ENCODE results near the gene FMN1.

DNA sequence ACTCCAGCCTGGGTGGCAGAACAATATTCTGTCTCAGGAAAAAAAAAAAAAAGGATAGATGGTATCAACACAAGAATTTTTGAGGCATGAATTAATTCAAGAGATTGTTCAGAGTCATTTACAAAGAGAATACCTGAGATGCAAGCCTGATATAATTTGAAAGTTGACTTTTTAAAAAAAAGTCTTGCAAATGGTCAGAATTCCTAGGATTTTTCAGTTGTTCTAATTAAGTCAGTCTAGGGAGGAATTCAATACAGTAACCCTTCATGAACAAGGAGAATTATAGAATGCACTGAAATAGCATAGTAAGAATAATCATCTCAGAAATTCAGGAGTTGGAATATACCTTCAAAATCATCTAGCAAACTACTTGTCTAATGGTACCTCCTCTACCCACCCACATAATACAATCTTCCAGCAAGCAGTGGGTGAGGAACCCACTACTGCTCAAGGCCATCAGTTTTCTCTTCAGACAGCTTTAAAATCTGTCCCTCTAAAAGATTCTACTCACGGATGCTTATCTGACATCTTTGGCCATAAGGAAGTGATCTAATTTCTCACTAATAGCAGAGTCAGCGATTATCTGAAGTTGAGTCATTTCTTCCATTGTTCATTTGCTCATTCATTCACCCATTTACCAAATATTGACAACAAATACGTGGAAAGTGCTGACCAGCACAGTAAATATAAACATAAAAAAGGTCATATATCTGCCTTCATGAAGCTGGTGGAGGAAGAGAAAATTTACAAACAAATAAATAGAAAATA lies 317.1 kb downstream of the FMN1 start:
- no peak for TF ChIP-seq SP1 (IDR thresholded peaks at IDR 0.05; ENCODE audit: low read depth, low read length)
- no peak for TF ChIP-seq POLR2AphosphoS5 (IDR thresholded peaks at IDR 0.05; ENCODE audit: low read length)
- TF ChIP-seq, protein P1, sequence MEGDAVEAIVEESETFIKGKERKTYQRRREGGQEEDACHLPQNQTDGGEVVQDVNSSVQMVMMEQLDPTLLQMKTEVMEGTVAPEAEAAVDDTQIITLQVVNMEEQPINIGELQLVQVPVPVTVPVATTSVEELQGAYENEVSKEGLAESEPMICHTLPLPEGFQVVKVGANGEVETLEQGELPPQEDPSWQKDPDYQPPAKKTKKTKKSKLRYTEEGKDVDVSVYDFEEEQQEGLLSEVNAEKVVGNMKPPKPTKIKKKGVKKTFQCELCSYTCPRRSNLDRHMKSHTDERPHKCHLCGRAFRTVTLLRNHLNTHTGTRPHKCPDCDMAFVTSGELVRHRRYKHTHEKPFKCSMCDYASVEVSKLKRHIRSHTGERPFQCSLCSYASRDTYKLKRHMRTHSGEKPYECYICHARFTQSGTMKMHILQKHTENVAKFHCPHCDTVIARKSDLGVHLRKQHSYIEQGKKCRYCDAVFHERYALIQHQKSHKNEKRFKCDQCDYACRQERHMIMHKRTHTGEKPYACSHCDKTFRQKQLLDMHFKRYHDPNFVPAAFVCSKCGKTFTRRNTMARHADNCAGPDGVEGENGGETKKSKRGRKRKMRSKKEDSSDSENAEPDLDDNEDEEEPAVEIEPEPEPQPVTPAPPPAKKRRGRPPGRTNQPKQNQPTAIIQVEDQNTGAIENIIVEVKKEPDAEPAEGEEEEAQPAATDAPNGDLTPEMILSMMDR (IDR thresholded peaks at IDR 0.05 in 2 of 3, conservative IDR thresholded peaks at IDR 0.05 in 1 of 3; ENCODE audit: control insufficient read depth in 2 of 3, extremely low read depth in 1 of 3, insufficient read depth in 1 of 3, low read depth in 3 of 3, low read length in 3 of 3): no peak
- no peak for TF ChIP-seq HCFC1 (IDR thresholded peaks at IDR 0.05; ENCODE audit: low read length)
- no peak for TF ChIP-seq YY1 (IDR thresholded peaks at IDR 0.05; ENCODE audit: low read depth, low read length)
- no peak for TF ChIP-seq EP300 (IDR thresholded peaks at IDR 0.05; ENCODE audit: borderline replicate concordance in 1 of 2, control insufficient read depth in 1 of 2, low read depth in 2 of 2, low read length in 2 of 2)
- no peak for TF ChIP-seq POLR2AphosphoS2 (IDR thresholded peaks at IDR 0.05; ENCODE audit: low read depth, low read length)
- no peak for TF ChIP-seq BCL3 (IDR thresholded peaks at IDR 0.05; ENCODE audit: borderline replicate concordance, insufficient read depth, low read depth, low read length, poor library complexity, severe bottlenecking)

Data from GM12878 (cell line).